OCI-LY7 (cell line): ENCODE measurements around the gene FAM120B.
"Not testable (repeated sequence)": the region's sequence is repeated elsewhere in the genome, so short reads cannot be mapped to it uniquely, and the experiment has no call there.

Source experiments
- CTCF ChIP-seq: fragments of 200-600 bp; sonication (generic); conservative IDR thresholded peaks from 2 replicates; pipeline ENCODE4 v1.5.1; 2014; ENCODE audit warnings: mild to moderate bottlenecking, antibody characterized with exemption, low read length, moderate library complexity, mixed read lengths
- EZH2phosphoT487 ChIP-seq: fragments of 200-600 bp; sonication (generic); IDR thresholded peaks from 2 replicates; pipeline ENCODE4 v1.6.1; 2018; ENCODE audit warnings: low read depth, borderline replicate concordance, mild to moderate bottlenecking, mixed run types, antibody characterized with exemption, low read length, moderate library complexity, mixed read lengths

GRCh38 chr6:170398743-170399369, 92.3 kb downstream of the FAM120B start:
- not testable (repeated sequence) for TF ChIP-seq CTCF, EZH2phosphoT487
